Suppressor macrophage (primary cell): ENCODE data around the gene AK2.

Experiments
- DNase-seq, 4 experiments: peaks; one replicate each; pipeline ENCODE4 v3.0.0-alpha.2; 2020 to 2022

Gene AK2

DNA sequence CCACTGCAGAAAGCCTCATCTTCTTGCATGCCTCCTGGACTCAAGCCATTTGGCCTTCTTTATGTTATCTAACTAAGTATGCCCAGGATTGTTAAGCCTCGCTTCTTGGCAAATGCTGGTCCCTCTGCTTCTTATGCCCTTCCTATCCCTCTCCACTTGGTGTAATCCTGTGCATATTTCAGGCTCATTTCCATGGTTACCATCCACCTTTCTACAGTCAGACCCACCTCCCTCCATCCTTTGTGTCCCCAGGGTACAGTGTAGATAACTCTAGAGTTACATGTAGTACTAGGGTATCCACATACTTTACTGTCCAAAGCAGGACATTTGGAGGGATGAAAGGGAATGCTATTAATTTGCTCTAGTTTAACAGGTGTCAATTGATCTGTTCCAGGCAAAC lies 65.5 kb downstream of the AK2 start:
- no peak for DNase-seq

DNA sequence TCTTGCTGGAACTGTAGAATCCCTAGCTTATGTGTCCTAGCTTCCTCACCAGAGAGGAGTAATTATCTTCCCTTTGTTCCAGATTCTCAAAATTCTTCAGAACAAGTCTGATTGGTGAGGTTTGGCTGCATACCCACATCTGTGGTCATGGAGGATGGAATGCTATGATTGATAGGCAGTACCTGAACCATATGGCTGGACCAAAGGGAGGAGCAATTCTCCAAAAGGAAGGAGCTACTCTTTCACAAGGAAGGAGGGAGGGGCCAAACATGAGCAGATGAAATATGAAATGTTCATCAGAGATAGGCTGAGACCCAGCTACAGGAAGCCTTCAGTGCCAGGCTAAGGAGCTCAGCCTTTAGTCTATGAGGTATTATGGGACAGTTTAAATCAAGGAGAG lies 67.1 kb downstream of the AK2 start:
- DNase-seq: no peak

DNA sequence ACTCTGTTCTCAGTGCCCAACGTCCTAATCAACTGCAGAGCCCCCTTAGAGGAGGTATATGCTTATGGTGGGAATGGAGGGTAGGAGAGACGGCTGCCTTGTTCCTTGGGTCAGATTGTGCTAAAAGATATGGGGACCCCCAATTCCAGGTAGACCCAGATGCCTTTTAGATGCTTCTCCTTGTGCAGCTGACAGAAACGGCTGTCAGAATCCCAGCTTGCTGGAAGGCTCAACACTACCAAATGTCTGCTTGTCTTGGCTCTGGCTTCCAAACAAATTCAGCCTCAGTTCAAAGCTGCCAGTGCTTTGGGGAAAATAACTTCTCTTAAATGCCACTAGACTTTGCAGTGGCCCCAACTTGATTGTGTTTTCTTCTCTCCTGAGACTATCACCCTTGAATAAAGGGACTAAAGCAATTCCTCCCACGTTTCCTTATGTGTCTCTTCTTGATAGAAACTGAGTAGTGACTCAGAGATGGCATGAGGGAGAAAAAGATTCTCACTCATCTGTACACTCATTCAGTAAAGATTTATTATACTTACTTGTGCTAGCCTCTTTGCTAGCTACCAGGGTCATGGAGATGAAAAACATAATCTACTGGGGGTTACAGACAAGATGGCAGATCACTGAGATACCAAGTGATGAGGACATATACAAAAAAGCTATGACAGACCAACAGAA lies 68.7 kb downstream of the AK2 start:
- no peak for DNase-seq

DNA sequence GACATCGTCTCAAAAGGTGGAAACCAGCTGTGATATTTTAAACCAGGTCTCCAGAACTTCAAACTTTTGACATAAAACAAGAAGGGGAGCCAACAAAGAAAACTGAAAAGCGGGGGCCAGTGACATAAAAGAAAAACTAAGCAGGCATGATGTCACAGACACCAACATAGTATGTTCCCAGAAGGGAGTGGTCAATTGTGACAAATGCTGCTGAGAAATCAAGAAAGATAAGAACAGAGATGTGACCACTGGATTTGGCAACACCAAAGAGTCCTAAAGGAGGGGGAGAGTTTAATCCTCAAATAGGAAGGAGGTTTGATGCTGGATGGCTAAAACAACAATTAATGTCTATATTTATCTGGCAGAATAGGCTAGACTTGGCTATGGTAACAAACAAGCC lies 69.8 kb downstream of the AK2 start:
- no peak for DNase-seq

DNA sequence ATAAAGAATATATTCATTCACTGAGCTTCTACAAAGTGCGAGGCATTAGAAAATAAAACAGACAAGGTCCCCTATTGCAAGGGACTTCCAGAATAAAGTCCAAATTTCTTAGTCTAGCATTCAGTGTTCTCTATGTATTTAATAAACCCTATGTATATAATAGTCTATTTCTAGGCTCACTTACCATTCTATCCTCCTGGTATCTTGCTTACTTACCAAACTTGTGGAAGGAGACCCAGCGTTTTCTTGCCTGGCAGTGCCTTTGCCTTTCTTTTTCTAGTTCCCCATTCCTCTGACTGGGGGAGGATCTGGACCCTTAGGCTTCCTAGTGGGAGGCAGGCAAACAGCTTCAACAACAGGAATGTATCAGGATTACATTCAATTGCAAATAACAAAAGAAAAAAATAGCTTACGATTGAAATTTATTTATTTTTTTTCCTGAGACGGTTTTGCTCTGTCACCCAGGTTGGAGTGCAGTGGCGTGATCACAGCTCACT lies 71.4 kb downstream of the AK2 start:
- peak; percentile 20 to 61 (median 52) for DNase-seq

DNA sequence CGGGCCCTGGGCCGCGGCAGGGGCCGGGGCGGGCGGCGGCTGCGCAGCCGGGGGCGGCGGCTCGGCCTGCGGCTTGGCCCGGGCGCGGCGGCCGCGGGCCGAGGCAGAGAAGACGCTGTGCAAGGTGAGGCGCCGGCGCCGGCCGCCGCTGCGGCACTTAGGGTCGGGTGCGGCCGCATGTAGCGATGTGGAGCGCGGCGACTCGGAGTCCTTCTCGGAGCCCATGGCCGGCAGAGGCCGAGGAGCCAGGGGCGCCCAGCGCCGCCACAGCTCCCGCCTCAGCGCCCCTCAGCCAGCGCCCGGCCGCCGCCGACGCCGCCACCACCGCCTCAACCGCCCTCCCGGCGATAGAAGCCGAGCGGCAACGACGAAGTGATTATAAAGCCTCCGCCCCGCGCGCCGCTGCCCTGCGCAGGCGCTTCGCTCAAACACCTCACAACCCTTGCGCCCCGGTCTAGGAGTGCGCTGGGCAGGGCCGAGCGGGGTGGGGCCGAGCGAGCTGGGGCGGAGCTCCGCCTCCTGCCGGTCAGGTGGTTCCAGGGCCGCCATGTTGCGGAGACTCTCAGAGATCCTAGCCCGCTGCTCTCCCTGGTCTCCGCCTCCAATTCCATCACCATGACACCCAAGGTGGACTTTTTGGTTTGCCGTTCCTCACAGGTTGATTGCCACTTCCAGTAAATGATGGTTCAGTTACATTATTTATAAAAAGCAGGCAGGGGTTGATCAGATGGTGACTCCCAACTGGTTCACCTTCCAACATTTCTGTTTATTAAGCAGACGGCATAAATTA lies 72.0 kb downstream of the AK2 start, which contains the start of gene RNF19B:
Gene RNF19B (minus strand): TSS at position 349 of the 790 bp plus-strand sequence. CDS start 124 bp downstream, at position 225.
- peak; percentile 96 to 98 (median 98) for DNase-seq

DNA sequence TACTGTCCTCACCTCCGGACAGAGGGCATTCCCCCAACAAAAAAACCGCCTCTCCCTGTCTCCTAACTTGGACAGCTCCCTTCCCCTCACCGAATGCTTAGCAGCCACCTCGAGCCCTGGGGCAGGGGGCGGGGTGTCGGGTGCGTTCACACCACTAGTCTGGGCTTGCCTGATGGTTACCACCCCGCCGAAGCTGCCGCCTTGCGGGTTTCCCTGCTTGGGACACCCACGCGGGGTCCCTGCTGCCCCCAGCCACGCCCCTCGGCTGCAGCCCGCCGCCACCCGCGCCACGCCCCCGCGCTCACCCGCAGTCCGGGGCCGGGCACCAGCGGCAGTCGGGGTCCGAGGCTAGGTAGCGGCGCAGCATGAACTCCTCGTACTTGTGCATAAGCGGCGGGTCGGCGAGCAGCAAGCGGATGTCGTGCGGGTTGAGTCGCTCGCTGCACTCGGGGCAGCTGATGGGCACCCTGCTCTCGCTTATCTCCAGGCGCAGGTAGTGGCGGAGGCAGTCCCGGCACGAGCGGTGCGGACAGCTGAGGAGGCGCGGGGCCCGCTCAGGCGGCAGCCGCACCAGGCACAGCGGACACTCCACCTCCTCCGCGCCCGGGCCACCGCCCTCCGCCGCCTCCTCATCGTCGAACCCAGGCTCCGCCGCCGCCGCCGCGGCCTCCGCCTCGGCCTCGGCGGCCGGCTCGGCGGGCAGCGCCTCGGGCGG lies 72.8 kb downstream of the AK2 start:
- DNase-seq: peak; percentile 52 to 78 (median 68)

DNA sequence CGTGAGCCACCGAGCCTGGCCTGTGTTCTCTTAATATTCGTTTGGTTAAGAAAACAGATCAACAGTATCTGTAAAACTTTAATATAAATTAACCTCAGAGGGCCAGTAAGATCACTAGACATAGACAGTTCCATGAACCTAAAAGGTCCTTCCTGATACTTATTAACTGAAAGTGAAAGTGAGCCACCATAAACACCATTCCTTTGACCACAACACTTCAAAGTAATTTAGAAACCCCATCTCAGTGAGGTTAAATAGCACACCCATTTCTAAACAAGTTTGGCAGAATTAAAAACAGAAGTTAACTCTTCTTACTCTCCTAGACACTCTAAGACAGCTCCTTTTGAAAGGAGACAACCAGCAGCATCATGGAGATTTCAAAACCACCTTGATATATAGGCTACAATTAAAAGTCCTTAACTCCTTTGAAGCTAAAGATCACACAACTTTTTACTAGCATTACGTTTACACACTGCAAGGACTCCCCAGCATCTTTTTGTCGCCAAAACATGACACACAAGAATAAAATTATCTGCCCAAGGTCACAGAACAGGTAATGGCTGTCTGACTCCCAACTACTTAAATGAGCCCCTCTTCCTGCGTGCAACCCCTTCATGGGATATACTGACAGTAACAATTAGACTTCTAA lies 74.3 kb downstream of the AK2 start:
- peak in 2 of 4 experiments; percentile 32 to 43 for DNase-seq

DNA sequence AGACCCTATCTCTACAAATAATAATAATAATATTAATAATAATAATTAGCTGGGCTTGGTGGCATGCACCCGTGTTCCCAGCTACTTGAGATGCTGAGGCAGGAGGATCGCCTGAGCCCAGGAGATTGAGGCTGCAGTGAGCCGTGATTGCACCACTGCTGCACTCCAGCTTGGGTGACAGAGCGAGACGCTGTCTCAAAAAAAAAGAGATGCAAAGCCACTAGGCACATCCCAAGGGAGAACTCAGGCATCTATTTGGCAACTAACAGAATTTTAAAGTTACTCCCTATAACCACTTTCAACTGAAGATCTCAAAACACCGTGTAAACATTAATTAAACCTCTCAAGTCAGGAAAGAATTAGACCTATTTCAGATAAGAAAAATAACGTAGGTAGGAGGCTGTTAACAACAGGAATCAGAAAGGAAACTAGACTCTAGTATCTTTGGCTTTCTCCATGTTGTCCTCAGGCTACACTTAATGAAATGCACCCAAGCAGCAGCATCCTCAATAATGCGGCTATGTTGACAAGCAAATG lies 75.8 kb downstream of the AK2 start:
- no peak for DNase-seq

DNA sequence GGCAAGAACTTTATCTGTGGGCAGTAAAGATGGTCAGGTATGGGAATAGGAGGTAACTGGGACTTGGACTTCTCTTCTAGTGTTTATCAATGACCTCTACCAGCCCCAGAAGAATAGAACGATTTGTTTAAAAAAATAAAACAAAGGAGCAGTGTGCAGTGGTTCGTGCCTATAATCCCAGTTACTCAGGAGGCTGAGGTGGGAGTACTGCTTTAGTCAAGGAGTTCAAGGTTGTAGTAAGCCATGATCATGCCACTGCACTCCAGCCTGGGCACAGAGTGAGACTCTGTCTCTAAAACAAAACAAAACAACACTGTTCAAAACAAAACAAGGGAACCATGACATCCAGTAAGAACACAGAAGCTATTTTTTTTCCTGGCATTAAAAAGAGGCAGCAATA lies 76.3 kb downstream of the AK2 start:
- DNase-seq: no peak

DNA sequence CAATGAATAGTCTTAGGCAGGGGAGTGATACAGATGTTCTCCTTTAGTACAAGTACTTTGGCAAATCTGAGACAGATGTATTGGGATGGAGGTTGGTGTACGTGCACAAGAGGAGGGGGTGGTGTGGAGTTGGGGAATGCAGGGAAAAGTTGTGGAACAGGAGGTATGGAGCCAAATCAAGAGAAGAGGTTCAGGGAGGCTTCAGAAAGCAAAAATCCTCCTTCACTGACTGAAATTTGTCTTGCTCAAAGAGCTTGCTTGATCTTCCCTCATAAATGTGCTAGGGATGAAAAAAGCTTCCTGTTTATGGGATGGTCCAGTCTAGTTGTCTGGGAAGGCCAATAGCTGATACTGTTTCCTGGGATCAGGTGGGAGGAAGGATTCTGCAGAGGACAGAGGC lies 77.9 kb downstream of the AK2 start:
- DNase-seq: no peak
